ENCODE data around the gene BNC2. TPM values are rescaled to one million over a fixed set of nuclear protein-coding genes. Genes with fewer than 3 reads are reported as not detected.

The BNC2 gene
- total RNA-seq, 1 donor from 2014 or later: not detected

GRCh38 chr9:16595227-16595626 lies 275.2 kb downstream of the BNC2 start:
- Mint-ChIP-seq H3K27ac (no peak overlapping the region), H3K4me3 (ENCODE audit: low read depth) (no peak overlapping the region), H3K36me3 (ENCODE audit: low read depth) (no peaks in the 10 kb centered on the region), H3K27me3 (ENCODE audit: low read depth) (no peaks in the 10 kb centered on the region), H3K4me1 (ENCODE audit: low read depth) (no peaks in the 10 kb centered on the region), H3K9me3 (no peaks in the 10 kb centered on the region)
- intact Hi-C loops (cut with micrococcal nuclease): no loop called here
- DNase-seq (ENCODE audit: low spot score): no peak

GRCh38 chr9:16594787-16595186 lies 275.7 kb downstream of the BNC2 start:
- Mint-ChIP-seq H3K4me3 (ENCODE audit: low read depth) (no peak overlapping the region), H3K27ac (no peak overlapping the region), H3K4me1 (ENCODE audit: low read depth) (no peaks in the 10 kb centered on the region), H3K9me3 (no peaks in the 10 kb centered on the region), H3K27me3 (ENCODE audit: low read depth) (no peaks in the 10 kb centered on the region), H3K36me3 (ENCODE audit: low read depth) (no peaks in the 10 kb centered on the region)
- intact Hi-C loops (cut with micrococcal nuclease): no loop called here
- no peak for DNase-seq (ENCODE audit: low spot score)

- DNase-seq (ENCODE audit: low spot score): no peak
- no peaks in the 10 kb centered on the region for H3K36me3 Mint-ChIP-seq (ENCODE audit: low read depth)
- no peaks in the 10 kb centered on the region for H3K9me3 Mint-ChIP-seq
- H3K27me3 Mint-ChIP-seq (ENCODE audit: low read depth): no peaks in the 10 kb centered on the region
- intact Hi-C loops (cut with micrococcal nuclease): no loop called here
- no peaks in the 10 kb centered on the region for H3K4me1 Mint-ChIP-seq (ENCODE audit: low read depth)
- no peak overlapping the region for H3K27ac Mint-ChIP-seq
- H3K4me3 Mint-ChIP-seq (ENCODE audit: low read depth): no peak overlapping the region
Measured at GRCh38 chr9:16593746-16594145, 276.7 kb downstream of the BNC2 start.

- Mint-ChIP-seq H3K27me3 (ENCODE audit: low read depth) (no peaks in the 10 kb centered on the region), H3K4me3 (ENCODE audit: low read depth) (no peak overlapping the region), H3K9me3 (peaks cover 8% of the 10 kb centered on the region), H3K27ac (no peak overlapping the region), H3K4me1 (ENCODE audit: low read depth) (no peaks in the 10 kb centered on the region), H3K36me3 (ENCODE audit: low read depth) (no peaks in the 10 kb centered on the region)
- no peak for DNase-seq (ENCODE audit: low spot score)
- intact Hi-C loops (cut with micrococcal nuclease): no loop called here
Measured at GRCh38 chr9:16591092-16591491, 279.4 kb downstream of the BNC2 start.

- Mint-ChIP-seq H3K27me3 (ENCODE audit: low read depth) (no peaks in the 10 kb centered on the region), H3K4me1 (ENCODE audit: low read depth) (no peaks in the 10 kb centered on the region), H3K36me3 (ENCODE audit: low read depth) (no peaks in the 10 kb centered on the region), H3K4me3 (ENCODE audit: low read depth) (no peak overlapping the region), H3K9me3 (peaks cover 8% of the 10 kb centered on the region), H3K27ac (no peak overlapping the region)
- DNase-seq (ENCODE audit: low spot score): no peak
- intact Hi-C loops (cut with micrococcal nuclease): no loop called here
Measured at GRCh38 chr9:16585591-16585990, 284.9 kb downstream of the BNC2 start.

- Mint-ChIP-seq H3K9me3 (no peaks in the 10 kb centered on the region), H3K27ac (no peak overlapping the region), H3K4me1 (ENCODE audit: low read depth) (no peaks in the 10 kb centered on the region), H3K4me3 (ENCODE audit: low read depth) (no peak overlapping the region), H3K27me3 (ENCODE audit: low read depth) (no peaks in the 10 kb centered on the region), H3K36me3 (ENCODE audit: low read depth) (no peaks in the 10 kb centered on the region)
- no peak for DNase-seq (ENCODE audit: low spot score)
- intact Hi-C loops (cut with micrococcal nuclease): no loop called here
Measured at GRCh38 chr9:16579872-16580432, 290.5 kb downstream of the BNC2 start.

- H3K27me3 Mint-ChIP-seq (ENCODE audit: low read depth): no peaks in the 10 kb centered on the region
- no peak overlapping the region for H3K27ac Mint-ChIP-seq
- H3K4me1 Mint-ChIP-seq (ENCODE audit: low read depth): no peaks in the 10 kb centered on the region
- no peaks in the 10 kb centered on the region for H3K9me3 Mint-ChIP-seq
- no peak for DNase-seq (ENCODE audit: low spot score)
- intact Hi-C loops (cut with micrococcal nuclease): no loop called here
- no peaks in the 10 kb centered on the region for H3K36me3 Mint-ChIP-seq (ENCODE audit: low read depth)
- H3K4me3 Mint-ChIP-seq (ENCODE audit: low read depth): no peak overlapping the region
Measured at GRCh38 chr9:16575986-16576245, 294.6 kb downstream of the BNC2 start.

- H3K9me3 Mint-ChIP-seq: no peaks in the 10 kb centered on the region
- H3K36me3 Mint-ChIP-seq (ENCODE audit: low read depth): no peaks in the 10 kb centered on the region
- DNase-seq (ENCODE audit: low spot score): no peak
- H3K4me3 Mint-ChIP-seq (ENCODE audit: low read depth): no peak overlapping the region
- no peaks in the 10 kb centered on the region for H3K27me3 Mint-ChIP-seq (ENCODE audit: low read depth)
- no peaks in the 10 kb centered on the region for H3K4me1 Mint-ChIP-seq (ENCODE audit: low read depth)
- intact Hi-C loops (cut with micrococcal nuclease): no loop called here
- no peak overlapping the region for H3K27ac Mint-ChIP-seq
Measured at GRCh38 chr9:16575142-16575985, 295.1 kb downstream of the BNC2 start.

- no peak for DNase-seq (ENCODE audit: low spot score)
- Mint-ChIP-seq H3K27me3 (ENCODE audit: low read depth) (no peaks in the 10 kb centered on the region), H3K4me3 (ENCODE audit: low read depth) (no peak overlapping the region), H3K36me3 (ENCODE audit: low read depth) (no peaks in the 10 kb centered on the region), H3K9me3 (no peaks in the 10 kb centered on the region), H3K4me1 (ENCODE audit: low read depth) (no peaks in the 10 kb centered on the region), H3K27ac (no peak overlapping the region)
- intact Hi-C loops (cut with micrococcal nuclease): no loop called here
Measured at GRCh38 chr9:16572005-16572734, 298.3 kb downstream of the BNC2 start.

- H3K27me3 Mint-ChIP-seq (ENCODE audit: low read depth): no peaks in the 10 kb centered on the region
- intact Hi-C loops (cut with micrococcal nuclease): no loop called here
- DNase-seq (ENCODE audit: low spot score): no peak
Measured at GRCh38 chr9:16571127-16571802, 299.2 kb downstream of the BNC2 start.

GRCh38 chr9:16563446-16563845 lies 307.0 kb downstream of the BNC2 start:
- Mint-ChIP-seq H3K36me3 (ENCODE audit: low read depth) (no peaks in the 10 kb centered on the region), H3K4me1 (ENCODE audit: low read depth) (no peaks in the 10 kb centered on the region), H3K27me3 (ENCODE audit: low read depth) (no peaks in the 10 kb centered on the region), H3K9me3 (peaks cover 4% of the 10 kb centered on the region), H3K4me3 (ENCODE audit: low read depth) (no peak overlapping the region), H3K27ac (no peak overlapping the region)
- DNase-seq (ENCODE audit: low spot score): no peak
- intact Hi-C loops (cut with micrococcal nuclease): no loop called here

More at GRCh38 chr9:16571127-16571802, 299.2 kb downstream of the BNC2 start:
- H3K36me3 Mint-ChIP-seq (ENCODE audit: low read depth): no peaks in the 10 kb centered on the region
- no peaks in the 10 kb centered on the region for H3K4me1 Mint-ChIP-seq (ENCODE audit: low read depth)
- no peak overlapping the region for H3K4me3 Mint-ChIP-seq (ENCODE audit: low read depth)
- H3K27ac Mint-ChIP-seq: no peak overlapping the region
- no peaks in the 10 kb centered on the region for H3K9me3 Mint-ChIP-seq

- no peak overlapping the region for H3K4me3 Mint-ChIP-seq (ENCODE audit: low read depth)
- no peaks in the 10 kb centered on the region for H3K36me3 Mint-ChIP-seq (ENCODE audit: low read depth)
- intact Hi-C loops (cut with micrococcal nuclease): no loop called here
- H3K4me1 Mint-ChIP-seq (ENCODE audit: low read depth): no peaks in the 10 kb centered on the region
- H3K27me3 Mint-ChIP-seq (ENCODE audit: low read depth): no peaks in the 10 kb centered on the region
- DNase-seq (ENCODE audit: low spot score): no peak
- no peak overlapping the region for H3K27ac Mint-ChIP-seq
- H3K9me3 Mint-ChIP-seq: peaks cover 4% of the 10 kb centered on the region
Measured at GRCh38 chr9:16561121-16561520, 309.3 kb downstream of the BNC2 start.
